Right renal pelvis (tissue), 4 donors: ENCODE data around the gene CNP. TPM values are rescaled to one million over a fixed set of nuclear protein-coding genes. Genes with fewer than 3 reads are reported as not detected.

ENCODE experiments used
- DNase-seq, 4 donors: peaks; one replicate each; pipeline ENCODE4 v3.0.0-alpha.2; 2013; ENCODE audit warnings: low read depth in 4 of 4, low spot score in 3 of 4, missing footprints in 1 of 4
- polyA plus RNA-seq, 4 donors: library from polyadenylated mRNA; unstranded; fragments of 120-200 nt; gene quantifications; one replicate each; pipeline ENCODE4 v1.2.1, GENCODE V29; 2013; ENCODE audit not compliant: insufficient read length in 4 of 4

Gene CNP
- polyA plus RNA-seq, 4 donors = 63.0 to 80.3 (median 68.1) TPM

DNA sequence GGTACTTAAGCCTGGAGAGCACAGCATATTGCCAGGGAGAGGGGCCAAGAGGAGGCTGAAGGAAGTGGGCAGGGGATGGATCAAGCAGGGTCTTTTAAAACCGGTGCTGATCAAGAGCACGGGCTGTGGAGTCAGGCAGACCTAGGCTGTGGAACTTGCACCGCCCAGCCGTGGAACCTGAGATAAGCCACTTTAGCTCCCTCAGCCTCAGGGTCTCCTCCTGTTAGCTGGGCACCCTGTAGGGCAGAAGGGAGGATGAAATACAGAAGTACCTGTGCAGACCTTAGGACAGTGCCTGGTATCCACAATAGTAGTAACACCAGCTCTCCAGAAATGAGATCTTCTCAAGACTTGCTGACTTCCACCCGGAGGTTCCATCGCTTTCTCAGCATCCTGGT lies 26.9 kb upstream of the CNP start:
- no peak for DNase-seq

- DNase-seq = no peak
Observed at GRCh38 chr17:41941168-41941567, 25.4 kb upstream of the CNP start.

DNA sequence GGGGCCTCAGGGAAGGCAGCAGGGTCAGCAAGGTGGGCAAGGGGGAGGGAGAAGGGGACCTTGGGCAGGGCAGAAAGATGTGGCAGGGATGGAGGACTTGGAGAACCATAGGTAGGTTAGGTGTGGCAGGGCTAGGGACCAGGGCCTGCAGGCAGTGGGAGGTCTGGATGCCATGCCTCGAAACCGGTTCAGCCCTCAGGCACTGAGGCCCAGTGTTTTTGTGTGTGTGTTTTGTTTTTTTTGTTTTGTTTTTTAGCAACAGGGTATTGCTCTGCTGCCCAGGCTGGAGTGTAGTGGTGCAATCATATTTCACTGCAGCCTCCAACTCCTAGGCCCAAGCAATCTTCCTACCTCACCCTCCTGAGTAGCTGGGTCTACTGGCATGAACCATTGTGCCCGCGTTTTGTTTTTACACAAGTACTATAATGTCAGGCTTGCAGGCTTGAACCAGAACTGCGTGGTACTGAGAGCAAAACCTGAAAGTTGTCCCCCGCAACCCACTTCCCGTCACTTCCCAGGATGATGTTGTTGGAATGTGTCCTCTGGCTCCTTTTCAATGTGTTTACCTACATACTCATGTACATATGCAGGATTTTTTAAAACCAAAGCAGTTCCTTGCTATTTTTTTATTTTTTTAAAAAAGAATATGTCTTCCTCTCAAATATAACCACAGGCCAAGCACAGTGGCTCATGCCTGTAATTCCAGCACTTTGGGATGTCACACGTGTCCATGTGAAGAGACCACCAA lies 23.8 kb upstream of the CNP start:
- no peak for DNase-seq

GRCh38 chr17:41943492-41943891 lies 23.1 kb upstream of the CNP start:
- no peak for DNase-seq

DNA sequence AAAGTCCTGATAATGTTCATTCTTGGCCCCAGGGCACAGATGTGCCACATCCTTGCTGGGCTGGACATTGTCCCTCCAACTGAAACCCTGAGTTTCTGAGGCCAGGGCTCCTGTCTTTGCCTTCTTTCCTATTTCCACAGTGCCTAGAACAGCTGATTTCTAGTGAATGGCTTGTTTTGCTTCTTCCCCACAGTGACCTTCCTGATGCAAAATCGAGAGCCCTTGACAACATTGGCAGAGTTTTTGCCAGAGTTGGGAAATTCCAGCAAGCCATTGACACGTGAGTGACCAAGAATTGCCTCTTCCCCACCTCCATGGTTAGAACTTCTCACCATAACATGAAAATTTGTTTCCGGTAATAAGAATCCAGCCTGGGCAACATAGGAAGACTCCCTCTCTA lies 21.7 kb upstream of the CNP start:
- no peak for DNase-seq

DNA sequence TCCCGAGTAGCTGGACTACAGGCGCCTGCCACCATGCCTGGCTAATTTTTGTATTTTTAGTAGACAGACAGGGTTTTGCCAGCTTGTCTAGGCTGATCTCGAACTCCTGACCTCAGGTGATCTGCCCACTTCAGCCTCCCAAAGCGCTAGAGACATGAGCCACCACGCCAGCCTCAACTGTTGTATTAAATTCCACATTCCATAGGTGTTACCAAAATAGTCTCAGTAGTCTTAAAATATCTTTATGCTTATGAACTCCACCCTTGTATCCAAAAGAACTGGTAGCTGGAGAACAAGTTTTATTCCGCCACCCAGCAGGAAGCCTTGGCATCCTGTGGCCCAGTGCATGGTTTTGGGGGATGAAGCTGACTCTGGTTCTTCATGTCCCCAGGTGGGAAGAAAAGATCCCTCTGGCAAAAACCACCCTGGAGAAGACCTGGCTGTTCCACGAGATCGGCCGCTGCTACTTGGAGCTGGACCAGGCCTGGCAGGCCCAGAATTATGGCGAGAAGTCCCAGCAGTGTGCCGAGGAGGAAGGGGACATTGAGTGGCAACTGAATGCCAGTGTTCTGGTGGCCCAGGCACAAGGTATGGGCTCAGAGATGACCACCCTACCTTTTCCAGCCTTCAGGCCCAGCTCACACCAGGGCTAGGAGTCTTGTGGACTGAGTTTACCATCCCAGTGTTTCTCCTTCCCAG lies 17.7 kb upstream of the CNP start:
- no peak for DNase-seq

GRCh38 chr17:41956522-41956921 lies 10.1 kb upstream of the CNP start:
- no peak for DNase-seq

- no peak for DNase-seq
Observed at GRCh38 chr17:41957031-41957868, 9.3 kb upstream of the CNP start.

- DNase-seq = no peak
Observed at GRCh38 chr17:41957869-41958439, 8.6 kb upstream of the CNP start.

- DNase-seq = no peak
Observed at GRCh38 chr17:41959030-41959335, 7.6 kb upstream of the CNP start.

- no peak for DNase-seq
Observed at GRCh38 chr17:41959336-41960095, 7.1 kb upstream of the CNP start.

- DNase-seq = no peak
Observed at GRCh38 chr17:41962111-41962510, 4.5 kb upstream of the CNP start.

GRCh38 chr17:41962768-41963434 lies 3.7 kb upstream of the CNP start:
- DNase-seq = no peak

DNA sequence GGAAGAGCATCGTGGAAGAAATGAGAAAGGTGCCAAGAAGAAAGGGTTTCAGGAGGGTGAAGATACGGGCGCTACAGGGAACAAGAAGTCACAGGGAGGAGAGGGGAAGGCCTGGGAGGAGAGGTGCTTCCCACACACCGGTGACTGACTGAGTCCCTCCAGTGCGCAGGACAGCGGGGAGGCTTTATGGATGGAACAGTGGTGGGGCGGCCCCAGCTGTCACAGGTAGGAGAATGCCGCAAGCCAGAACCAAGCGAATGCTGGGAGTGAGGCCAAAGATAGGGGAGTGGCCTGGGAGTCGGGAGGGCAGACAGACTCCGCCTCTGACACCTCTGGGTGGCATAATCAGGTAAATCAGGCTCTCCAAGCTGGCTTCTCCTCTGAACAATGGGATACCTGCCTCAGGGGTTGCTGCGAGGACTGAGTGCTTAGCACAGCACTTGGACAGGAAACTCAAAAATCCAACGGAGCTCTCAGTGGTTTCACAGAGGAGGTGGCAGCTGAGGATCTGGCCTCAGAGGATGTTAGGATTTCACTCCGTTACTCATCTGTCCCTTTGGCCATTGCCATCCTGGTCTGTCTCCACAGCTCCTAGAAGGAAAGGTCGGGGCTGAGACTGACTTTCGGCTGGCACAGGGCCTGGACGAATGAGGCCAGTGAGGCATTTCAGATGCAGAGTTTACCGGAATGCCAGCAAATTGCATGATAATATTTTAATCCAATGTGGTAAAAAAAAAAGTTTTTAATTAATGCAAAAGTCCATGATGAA lies 717 bp upstream of the CNP start:
- no peak for DNase-seq

DNA sequence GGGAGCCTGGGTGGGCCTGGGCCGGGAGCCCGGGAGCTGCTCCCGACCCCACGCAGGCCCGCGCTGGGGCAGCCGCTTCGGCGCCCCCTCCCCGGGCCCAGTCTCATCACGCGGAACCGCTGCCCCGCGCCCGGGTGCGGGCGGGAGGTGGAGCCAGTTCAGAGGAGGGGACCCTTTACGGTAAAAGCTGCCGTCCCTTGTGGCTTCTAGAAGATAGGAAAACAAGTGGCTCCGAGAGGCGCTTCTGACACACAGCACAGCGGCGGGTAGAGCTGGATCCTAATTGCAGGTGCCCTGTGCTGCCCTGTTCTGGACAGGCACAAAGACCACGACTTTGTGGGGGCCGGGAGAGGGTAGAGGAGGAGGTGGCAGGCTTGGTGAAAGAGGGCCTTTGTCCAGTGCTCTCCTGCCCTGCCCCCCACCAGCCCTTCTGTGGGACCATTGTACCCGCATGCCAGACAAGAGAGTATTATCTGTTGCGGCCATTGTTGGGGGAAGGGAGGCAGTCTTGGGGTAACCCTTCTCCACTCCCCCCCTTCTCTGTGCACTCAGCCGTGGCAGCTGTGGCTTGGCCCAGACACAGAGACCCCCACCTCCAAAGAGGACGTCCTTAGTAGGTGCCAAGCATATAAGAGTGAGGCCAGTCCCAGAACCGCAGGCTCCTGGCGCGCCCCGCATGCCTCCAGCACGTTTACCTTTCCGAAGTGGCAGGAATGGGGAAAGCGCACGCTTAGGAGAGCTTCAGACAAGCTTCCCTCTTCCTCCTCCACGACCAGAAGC lies 736 bp downstream of the CNP start:
- no peak for DNase-seq

DNA sequence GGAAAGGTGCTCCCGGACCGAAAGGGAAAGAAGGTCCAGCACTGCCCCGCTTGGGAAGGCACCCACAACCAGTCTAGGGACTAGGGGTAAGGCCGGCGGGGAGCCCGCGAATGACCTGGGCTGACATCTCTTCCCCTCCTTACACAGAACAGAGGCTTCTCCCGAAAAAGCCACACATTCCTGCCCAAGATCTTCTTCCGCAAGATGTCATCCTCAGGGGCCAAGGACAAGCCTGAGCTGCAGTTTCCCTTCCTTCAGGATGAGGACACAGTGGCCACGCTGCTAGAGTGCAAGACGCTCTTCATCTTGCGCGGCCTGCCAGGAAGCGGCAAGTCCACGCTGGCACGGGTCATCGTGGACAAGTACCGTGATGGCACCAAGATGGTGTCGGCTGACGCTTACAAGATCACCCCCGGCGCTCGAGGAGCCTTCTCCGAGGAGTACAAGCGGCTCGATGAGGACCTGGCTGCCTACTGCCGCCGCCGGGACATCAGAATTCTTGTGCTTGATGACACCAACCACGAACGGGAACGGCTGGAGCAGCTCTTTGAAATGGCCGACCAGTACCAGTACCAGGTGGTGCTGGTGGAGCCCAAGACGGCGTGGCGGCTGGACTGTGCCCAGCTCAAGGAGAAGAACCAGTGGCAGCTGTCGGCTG lies 1.5 kb downstream of the CNP start:
- DNase-seq = no peak

- no peak for DNase-seq
Observed at GRCh38 chr17:41968676-41969075, 2.1 kb downstream of the CNP start.

DNA sequence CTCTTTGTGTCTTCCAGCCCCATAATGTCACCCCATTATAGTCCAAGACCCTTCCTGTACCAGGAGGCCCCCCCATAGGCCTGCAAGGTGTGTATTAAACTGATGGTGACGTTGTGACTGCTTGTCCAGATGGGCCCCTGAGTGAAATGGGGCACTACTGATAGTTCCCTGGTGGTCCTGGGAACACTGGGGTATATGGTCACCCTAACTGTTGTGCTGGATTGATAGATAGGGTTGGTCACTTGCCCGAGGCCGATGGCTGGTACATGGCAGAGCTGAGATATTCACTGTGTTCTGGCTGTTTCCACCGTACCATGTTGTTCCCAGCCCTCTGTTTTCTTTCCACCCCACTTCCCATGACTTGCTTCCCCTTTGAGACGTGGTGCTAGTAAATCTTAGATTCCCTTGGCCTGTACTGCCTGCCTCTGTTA lies 4.3 kb downstream of the CNP start:
- no peak for DNase-seq
